ENCODE data around the gene AKAP10.

The AKAP10 gene

GRCh38 chr17:19857640-19858039, 120.0 kb downstream of the AKAP10 start (continued):
- TF ChIP-seq, protein P1, sequence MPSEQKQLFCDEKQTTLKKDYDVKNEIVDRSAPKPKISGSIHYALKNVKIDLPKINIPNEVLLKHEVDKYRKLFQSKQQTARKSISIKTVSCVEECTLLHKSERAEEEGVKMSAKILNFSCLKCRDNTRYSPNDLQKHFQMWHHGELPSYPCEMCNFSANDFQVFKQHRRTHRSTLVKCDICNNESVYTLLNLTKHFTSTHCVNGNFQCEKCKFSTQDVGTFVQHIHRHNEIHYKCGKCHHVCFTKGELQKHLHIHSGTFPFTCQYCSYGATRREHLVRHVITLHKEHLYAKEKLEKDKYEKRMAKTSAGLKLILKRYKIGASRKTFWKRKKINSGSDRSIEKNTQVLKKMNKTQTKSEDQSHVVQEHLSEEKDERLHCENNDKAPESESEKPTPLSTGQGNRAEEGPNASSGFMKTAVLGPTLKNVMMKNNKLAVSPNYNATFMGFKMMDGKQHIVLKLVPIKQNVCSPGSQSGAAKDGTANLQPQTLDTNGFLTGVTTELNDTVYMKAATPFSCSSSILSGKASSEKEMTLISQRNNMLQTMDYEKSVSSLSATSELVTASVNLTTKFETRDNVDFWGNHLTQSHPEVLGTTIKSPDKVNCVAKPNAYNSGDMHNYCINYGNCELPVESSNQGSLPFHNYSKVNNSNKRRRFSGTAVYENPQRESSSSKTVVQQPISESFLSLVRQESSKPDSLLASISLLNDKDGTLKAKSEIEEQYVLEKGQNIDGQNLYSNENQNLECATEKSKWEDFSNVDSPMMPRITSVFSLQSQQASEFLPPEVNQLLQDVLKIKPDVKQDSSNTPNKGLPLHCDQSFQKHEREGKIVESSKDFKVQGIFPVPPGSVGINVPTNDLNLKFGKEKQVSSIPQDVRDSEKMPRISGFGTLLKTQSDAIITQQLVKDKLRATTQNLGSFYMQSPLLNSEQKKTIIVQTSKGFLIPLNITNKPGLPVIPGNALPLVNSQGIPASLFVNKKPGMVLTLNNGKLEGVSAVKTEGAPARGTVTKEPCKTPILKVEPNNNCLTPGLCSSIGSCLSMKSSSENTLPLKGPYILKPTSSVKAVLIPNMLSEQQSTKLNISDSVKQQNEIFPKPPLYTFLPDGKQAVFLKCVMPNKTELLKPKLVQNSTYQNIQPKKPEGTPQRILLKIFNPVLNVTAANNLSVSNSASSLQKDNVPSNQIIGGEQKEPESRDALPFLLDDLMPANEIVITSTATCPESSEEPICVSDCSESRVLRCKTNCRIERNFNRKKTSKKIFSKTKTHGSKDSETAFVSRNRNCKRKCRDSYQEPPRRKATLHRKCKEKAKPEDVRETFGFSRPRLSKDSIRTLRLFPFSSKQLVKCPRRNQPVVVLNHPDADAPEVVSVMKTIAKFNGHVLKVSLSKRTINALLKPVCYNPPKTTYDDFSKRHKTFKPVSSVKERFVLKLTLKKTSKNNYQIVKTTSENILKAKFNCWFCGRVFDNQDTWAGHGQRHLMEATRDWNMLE (tag by site-specific recombination; conservative IDR thresholded peaks at IDR 0.05; ENCODE audit: low read depth): no peak
- TF ChIP-seq, protein P2, sequence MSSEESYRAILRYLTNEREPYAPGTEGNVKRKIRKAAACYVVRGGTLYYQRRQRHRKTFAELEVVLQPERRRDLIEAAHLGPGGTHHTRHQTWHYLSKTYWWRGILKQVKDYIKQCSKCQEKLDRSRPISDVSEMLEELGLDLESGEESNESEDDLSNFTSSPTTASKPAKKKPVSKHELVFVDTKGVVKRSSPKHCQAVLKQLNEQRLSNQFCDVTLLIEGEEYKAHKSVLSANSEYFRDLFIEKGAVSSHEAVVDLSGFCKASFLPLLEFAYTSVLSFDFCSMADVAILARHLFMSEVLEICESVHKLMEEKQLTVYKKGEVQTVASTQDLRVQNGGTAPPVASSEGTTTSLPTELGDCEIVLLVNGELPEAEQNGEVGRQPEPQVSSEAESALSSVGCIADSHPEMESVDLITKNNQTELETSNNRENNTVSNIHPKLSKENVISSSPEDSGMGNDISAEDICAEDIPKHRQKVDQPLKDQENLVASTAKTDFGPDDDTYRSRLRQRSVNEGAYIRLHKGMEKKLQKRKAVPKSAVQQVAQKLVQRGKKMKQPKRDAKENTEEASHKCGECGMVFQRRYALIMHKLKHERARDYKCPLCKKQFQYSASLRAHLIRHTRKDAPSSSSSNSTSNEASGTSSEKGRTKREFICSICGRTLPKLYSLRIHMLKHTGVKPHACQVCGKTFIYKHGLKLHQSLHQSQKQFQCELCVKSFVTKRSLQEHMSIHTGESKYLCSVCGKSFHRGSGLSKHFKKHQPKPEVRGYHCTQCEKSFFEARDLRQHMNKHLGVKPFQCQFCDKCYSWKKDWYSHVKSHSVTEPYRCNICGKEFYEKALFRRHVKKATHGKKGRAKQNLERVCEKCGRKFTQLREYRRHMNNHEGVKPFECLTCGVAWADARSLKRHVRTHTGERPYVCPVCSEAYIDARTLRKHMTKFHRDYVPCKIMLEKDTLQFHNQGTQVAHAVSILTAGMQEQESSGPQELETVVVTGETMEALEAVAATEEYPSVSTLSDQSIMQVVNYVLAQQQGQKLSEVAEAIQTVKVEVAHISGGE (tag by site-specific recombination; conservative IDR thresholded peaks at IDR 0.05; ENCODE audit: low read depth): no peak

Measured in HEK293 (cell line).